ENCODE measurements around the gene COL1A1.

DNA sequence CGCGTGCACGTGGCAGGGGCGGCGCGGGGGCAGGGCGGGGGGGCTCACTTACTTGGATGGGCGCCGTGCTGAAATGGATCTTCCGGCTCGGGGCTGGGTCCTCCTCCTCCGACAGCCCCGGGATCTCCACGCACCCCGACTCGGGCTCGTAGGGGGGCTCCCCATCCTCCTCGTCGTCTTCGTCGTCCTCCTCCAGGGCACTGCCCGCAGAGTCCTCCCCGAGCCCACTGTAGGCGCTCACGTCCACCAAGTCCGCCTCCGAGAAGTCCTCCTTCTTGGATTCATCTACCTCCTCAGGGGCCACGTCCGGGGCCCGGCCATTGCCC, 52.4 kb downstream of the COL1A1 start:
- no peak for TF ChIP-seq EP300 (IDR thresholded peaks at IDR 0.05; ENCODE audit: borderline replicate concordance)
- TF ChIP-seq, protein P1, sequence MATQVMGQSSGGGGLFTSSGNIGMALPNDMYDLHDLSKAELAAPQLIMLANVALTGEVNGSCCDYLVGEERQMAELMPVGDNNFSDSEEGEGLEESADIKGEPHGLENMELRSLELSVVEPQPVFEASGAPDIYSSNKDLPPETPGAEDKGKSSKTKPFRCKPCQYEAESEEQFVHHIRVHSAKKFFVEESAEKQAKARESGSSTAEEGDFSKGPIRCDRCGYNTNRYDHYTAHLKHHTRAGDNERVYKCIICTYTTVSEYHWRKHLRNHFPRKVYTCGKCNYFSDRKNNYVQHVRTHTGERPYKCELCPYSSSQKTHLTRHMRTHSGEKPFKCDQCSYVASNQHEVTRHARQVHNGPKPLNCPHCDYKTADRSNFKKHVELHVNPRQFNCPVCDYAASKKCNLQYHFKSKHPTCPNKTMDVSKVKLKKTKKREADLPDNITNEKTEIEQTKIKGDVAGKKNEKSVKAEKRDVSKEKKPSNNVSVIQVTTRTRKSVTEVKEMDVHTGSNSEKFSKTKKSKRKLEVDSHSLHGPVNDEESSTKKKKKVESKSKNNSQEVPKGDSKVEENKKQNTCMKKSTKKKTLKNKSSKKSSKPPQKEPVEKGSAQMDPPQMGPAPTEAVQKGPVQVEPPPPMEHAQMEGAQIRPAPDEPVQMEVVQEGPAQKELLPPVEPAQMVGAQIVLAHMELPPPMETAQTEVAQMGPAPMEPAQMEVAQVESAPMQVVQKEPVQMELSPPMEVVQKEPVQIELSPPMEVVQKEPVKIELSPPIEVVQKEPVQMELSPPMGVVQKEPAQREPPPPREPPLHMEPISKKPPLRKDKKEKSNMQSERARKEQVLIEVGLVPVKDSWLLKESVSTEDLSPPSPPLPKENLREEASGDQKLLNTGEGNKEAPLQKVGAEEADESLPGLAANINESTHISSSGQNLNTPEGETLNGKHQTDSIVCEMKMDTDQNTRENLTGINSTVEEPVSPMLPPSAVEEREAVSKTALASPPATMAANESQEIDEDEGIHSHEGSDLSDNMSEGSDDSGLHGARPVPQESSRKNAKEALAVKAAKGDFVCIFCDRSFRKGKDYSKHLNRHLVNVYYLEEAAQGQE (IDR thresholded peaks at IDR 0.05; ENCODE audit: low read depth), result no peak
- no peak for TF ChIP-seq FOXM1 (IDR thresholded peaks at IDR 0.05; ENCODE audit: borderline replicate concordance, low read depth)
- TF ChIP-seq MAX (IDR thresholded peaks at IDR 0.05), result no peak
- TF ChIP-seq EGR1 (IDR thresholded peaks at IDR 0.05), result no peak
- no peak for TF ChIP-seq TAF1 (IDR thresholded peaks at IDR 0.05; ENCODE audit: low read depth)
- no peak for TF ChIP-seq YY1 (IDR thresholded peaks at IDR 0.05; ENCODE audit: low read depth)
- TF ChIP-seq RAD21 (IDR thresholded peaks at IDR 0.05; ENCODE audit: low read depth), result no peak
